Ovary (tissue), 9 donors: Measurements from ENCODE around the gene OSBPL9. TPM values are rescaled to one million over a fixed set of nuclear protein-coding genes. Genes with fewer than 3 reads are reported as not detected.

Source experiments
- DNase-seq, 5 donors: peaks; one replicate each; pipeline ENCODE4 v3.0.0-alpha.2; 2019 to 2020
- H3K27ac ChIP-seq, 2 donors: fragments of 200-600 bp; one replicate each; pipeline versions ENCODE4 v1.5.1 to v1.8.0; 2019 to 2022
- H3K27me3 ChIP-seq: fragments of 200-600 bp; one replicate; pipeline ENCODE4 v1.8.0; 2022
- H3K36me3 ChIP-seq: fragments of 200-600 bp; sonication (generic); one replicate; pipeline ENCODE4 v1.5.1; 2019
- H3K4me1 ChIP-seq: one replicate; pipeline ENCODE4 v1.8.1; 2013; ENCODE audit warnings: mild to moderate bottlenecking, moderate library complexity; ENCODE audit not compliant: insufficient read depth
- H3K4me3 ChIP-seq: fragments of 200-600 bp; sonication (generic); one replicate; pipeline ENCODE4 v1.5.1; 2017
- H3K9me3 ChIP-seq, 2 donors: fragments of 200-600 bp in 1 of 2; sonication (generic) in 1 of 2; one replicate each; pipeline versions ENCODE4 v1.5.1 to v1.8.1; 2013 to 2019; ENCODE audit warnings: mild to moderate bottlenecking in 1 of 2, moderate library complexity in 1 of 2
- EP300 ChIP-seq: sonication (generic); formaldehyde crosslinking; IDR thresholded peaks from one replicate; pipeline ENCODE4 v1.6.1; 2017; ENCODE audit warnings: antibody characterized with exemption
- POLR2A ChIP-seq: fragments of 450-650 bp; IDR thresholded peaks from one replicate; pipeline ENCODE4 v1.6.1; 2017; ENCODE audit warnings: antibody characterized with exemption, mild to moderate bottlenecking, moderate library complexity
- WGBS, 3 donors: extraction: QIAGEN DNeasy Blood & Tissue Kit in 1 of 3; methylation state at CpG; one replicate each; pipeline versions ENCODE4 v1.1.5 to v1.1.7; 2013 to 2017; 5-methylcytosine and 5-hydroxymethylcytosine counted together
- intact Hi-C, 4 donors: fragments of 100-400 bp; cut with DNase I; formaldehyde crosslinking; loops; one replicate each; pipeline versions ENCODE4 v1.11.0 to v1.15.1; 2022 to 2023
- polyA plus RNA-seq, 2 donors: library from polyadenylated mRNA; stranded (reverse); fragments of 200-250 nt in 1 of 2; fragments of 350-450 nt in 1 of 2; fragmentation: Illumina TruSeq in 1 of 2; extraction: RNeasy Lipid Tissue Mini Kit (QIAGEN cat#74804) in 1 of 2; gene quantifications; one replicate each; pipeline ENCODE4 v1.2.3, GENCODE V29; 2013 to 2014
- total RNA-seq, 7 donors: library from RNA; depleted of rRNA in 2 of 7; stranded (reverse); fragments of >200 nt in 2 of 7; fragmentation: NEBNext Ultra II Directional in 3 of 7; extraction: Animal tissue kit (Norgen Biotek cat#: 25700) in 3 of 7; gene quantifications; one replicate each; pipeline versions ENCODE4 v1.1.0 to v1.2.4, GENCODE V29; 2016 to 2023
- TF ChIP-seq, protein P1 (sequence below), 3 donors: fragments of 450-650 bp in 2 of 3; fragments of 200-600 bp in 1 of 3; IDR thresholded peaks; one replicate each; pipeline versions ENCODE4 v1.5.1 to v1.8.0; 2016 to 2022; ENCODE audit warnings: antibody characterized with exemption in 3 of 3, mild to moderate bottlenecking in 1 of 3
- donor health status: DM: no; HTN: no; CAD: no; lungs with moderate emphysema.
- donor health status: DM: no; HTN: no; CAD: no.
- donor health status: Bipolar disorder and iron deficiency.
- donor health status: DM: yes; HTN: yes; CAD: no.
- donor health status: DM: no; HTN: no; CAD: no.
- donor health status: DM: yes; HTN: yes; CAD: no.

The OSBPL9 gene
- total and polyA plus RNA-seq, 9 donors, result 53.1 to 92.4 (median 72.6) TPM

DNA sequence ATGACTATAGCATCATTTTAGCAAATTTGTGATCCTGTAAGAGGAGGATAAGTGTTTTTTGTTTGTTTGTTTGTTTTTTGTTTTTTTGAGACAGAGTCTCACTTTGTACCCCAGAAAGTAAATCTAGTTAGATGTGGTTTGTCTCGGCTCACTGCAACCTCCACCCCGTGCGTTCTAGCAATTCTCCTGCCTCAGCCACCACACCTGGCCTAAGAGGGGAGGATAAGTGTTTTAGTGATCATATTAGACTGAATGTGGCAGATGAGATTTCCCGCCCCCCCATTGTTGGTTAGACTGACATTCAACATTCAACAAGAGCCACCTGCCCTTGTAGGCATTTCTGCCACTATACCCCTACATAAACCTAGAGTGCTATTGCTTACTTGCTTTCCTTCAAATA lies 98.5 kb downstream of the OSBPL9 start:
- Histone ChIP-seq H3K9me3 (no peaks in the 10 kb centered on the region), H3K36me3 (no peaks in the 10 kb centered on the region), H3K4me3 (no peak overlapping the region), H3K27ac (no peak overlapping the region), H3K27me3 (no peaks in the 10 kb centered on the region), H3K4me1 (no peaks in the 10 kb centered on the region)
- DNase-seq, result no peak
- TF ChIP-seq, protein P1, sequence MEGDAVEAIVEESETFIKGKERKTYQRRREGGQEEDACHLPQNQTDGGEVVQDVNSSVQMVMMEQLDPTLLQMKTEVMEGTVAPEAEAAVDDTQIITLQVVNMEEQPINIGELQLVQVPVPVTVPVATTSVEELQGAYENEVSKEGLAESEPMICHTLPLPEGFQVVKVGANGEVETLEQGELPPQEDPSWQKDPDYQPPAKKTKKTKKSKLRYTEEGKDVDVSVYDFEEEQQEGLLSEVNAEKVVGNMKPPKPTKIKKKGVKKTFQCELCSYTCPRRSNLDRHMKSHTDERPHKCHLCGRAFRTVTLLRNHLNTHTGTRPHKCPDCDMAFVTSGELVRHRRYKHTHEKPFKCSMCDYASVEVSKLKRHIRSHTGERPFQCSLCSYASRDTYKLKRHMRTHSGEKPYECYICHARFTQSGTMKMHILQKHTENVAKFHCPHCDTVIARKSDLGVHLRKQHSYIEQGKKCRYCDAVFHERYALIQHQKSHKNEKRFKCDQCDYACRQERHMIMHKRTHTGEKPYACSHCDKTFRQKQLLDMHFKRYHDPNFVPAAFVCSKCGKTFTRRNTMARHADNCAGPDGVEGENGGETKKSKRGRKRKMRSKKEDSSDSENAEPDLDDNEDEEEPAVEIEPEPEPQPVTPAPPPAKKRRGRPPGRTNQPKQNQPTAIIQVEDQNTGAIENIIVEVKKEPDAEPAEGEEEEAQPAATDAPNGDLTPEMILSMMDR (IDR thresholded peaks at IDR 0.05), result no peak
- no peak for TF ChIP-seq EP300
- TF ChIP-seq POLR2A, result no peak
- intact Hi-C loops, result no loop called here
- 97 to 99% (median 98%) methylated on average over 4 of the region's 4 CpGs for WGBS, 3 donors

DNA sequence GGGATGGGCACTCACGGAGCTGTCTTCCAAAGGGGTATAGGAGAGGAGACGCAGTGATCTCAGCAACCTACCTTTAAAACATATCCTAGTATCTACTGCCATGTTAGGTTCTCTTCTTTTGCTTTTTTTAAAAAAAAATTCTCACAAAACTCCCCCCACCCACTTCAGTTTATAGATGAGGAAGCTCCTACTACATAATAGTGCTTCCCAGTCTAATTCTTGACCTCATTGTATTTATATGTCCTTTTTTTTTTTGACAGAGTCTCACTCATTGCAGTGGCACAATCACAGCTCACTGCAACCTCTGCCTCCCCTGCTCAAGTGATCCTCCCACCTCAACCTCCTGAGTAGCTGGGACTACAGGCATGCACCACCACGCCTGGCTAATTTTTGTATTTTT lies 99.9 kb downstream of the OSBPL9 start:
- no peak overlapping the region for H3K4me3 ChIP-seq
- intact Hi-C loops, result no loop called here

DNA sequence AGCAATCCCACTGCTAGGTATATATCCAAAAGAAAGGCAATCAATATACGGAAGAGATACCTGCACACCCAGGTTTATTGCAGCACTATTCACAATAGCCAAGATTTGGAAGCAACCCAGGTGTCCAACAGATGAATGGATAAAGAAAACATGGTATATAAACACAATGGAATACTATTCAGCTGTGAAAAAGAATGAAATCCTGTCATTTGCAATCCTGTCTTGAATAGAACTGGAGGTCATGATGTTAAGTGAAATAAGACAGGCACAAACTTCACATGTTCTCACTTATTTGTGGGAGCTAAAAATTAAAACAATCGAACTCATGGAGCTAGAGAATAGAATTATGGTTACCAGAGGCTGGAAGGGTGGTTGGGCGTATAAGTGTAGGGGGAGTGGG lies 101.0 kb downstream of the OSBPL9 start:
- intact Hi-C loops, result no loop called here
- H3K4me1 ChIP-seq, result no peaks in the 10 kb centered on the region
- 98 to 99% (median 98%) methylated on average over 3 of the region's 3 CpGs for WGBS, 3 donors

More for the DNA sequence above, 99.9 kb downstream of the OSBPL9 start:
- DNase-seq, result no peak
- TF ChIP-seq, protein P1 (IDR thresholded peaks at IDR 0.05), result no peak
- TF ChIP-seq POLR2A (no peak), EP300 (no peak)
- Histone ChIP-seq H3K9me3 (no peaks in the 10 kb centered on the region), H3K27ac (no peak overlapping the region), H3K36me3 (no peaks in the 10 kb centered on the region), H3K27me3 (no peaks in the 10 kb centered on the region), H3K4me1 (no peaks in the 10 kb centered on the region)
- WGBS, 3 donors, result 92 to 97% (median 97%) methylated on average over 3 of the region's 3 CpGs

DNA sequence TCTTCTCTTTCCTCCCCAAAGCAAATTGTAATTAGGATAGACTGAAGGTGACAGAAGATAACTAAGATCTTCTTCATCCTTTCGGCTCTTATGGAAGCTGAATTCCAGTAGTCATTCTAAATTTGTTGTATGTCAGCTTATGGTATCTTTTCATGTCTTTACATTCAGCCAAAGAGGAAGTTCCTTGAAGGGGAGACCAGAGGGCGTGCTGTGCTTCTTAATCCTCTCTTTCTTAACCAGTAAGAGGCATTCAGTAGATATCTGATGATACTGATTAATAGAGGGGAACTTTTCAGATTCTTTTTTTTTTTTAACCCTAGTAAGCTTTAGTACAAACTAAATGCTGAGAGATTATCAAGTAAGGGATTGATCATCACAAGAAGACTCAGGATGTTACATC lies 102.3 kb downstream of the OSBPL9 start:
- TF ChIP-seq, protein P1 (IDR thresholded peaks at IDR 0.05), result no peak
- TF ChIP-seq POLR2A (no peak), EP300 (no peak)
- Histone ChIP-seq H3K27me3 (no peaks in the 10 kb centered on the region), H3K27ac (no peak overlapping the region), H3K9me3 (no peaks in the 10 kb centered on the region), H3K4me1 (no peaks in the 10 kb centered on the region), H3K4me3 (no peak overlapping the region), H3K36me3 (no peaks in the 10 kb centered on the region)
- no peak for DNase-seq
- intact Hi-C loops, result no loop called here
- WGBS, 3 donors, result 92 to 98% (median 92%) methylated on average over 2 of the region's 2 CpGs

More for the DNA sequence above, 101.0 kb downstream of the OSBPL9 start:
- no peaks in the 10 kb centered on the region for H3K9me3 ChIP-seq
- no peaks in the 10 kb centered on the region for H3K27me3 ChIP-seq
- no peak for DNase-seq
- H3K4me3 ChIP-seq, result no peak overlapping the region
- H3K27ac ChIP-seq, result no peak overlapping the region
- no peaks in the 10 kb centered on the region for H3K36me3 ChIP-seq
- TF ChIP-seq, protein P1 (IDR thresholded peaks at IDR 0.05), result no peak
- TF ChIP-seq POLR2A, result no peak
- TF ChIP-seq EP300, result no peak

DNA sequence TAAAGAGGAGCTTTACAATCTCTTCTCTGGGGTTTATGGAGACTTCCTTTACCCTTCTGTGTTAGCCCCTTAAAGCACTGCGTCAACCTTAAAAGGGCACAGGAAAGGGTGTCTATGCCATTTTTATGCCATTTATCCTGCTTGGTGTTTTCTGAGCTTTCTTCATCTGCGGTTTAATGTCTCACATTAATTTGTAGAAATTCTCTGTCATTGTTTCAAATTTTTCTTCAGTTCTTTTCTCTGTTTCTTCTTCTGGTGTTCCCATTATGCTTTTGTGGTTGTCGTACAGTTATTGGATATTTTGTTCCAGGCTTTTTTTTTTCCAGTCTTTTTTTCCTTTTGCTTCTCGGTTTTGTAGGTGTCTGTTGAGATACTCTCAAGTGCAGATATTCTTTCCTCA lies 107.9 kb downstream of the OSBPL9 start:
- H3K4me3 ChIP-seq, result no peak overlapping the region
- TF ChIP-seq, protein P1 (IDR thresholded peaks at IDR 0.05), result no peak
- TF ChIP-seq EP300 (no peak), POLR2A (no peak)
- 95 to 98% (median 96%) methylated on average over 4 of the region's 4 CpGs for WGBS, 3 donors
- intact Hi-C loops, result no loop called here
- no peaks in the 10 kb centered on the region for H3K36me3 ChIP-seq
- no peak overlapping the region for H3K27ac ChIP-seq
- no peaks in the 10 kb centered on the region for H3K27me3 ChIP-seq
- H3K4me1 ChIP-seq, result peaks cover 3% of the 10 kb centered on the region
- no peak for DNase-seq
- H3K9me3 ChIP-seq, result no peaks in the 10 kb centered on the region
